Heart right ventricle (tissue), 16 donors: Measurements from ENCODE around the gene IGSF21. TPM values are rescaled to one million over a fixed set of nuclear protein-coding genes. Genes with fewer than 3 reads are reported as not detected.

Experiments
- ATAC-seq, 8 donors: fragments of 200-7000 bp; cut with Tn5 transposase; one replicate each; pipeline ENCODE4 v1.9.1; 2020; ENCODE audit warnings: mild to moderate bottlenecking in 8 of 8, moderate library complexity in 8 of 8, moderate number of reproducible peaks in 1 of 8
- DNase-seq, 2 donors: peaks; one replicate each; pipeline ENCODE4 v3.0.0-alpha.2; 2020
- H3K27ac ChIP-seq, 10 donors: fragments of 200-600 bp; sonication (generic) in 2 of 10; one replicate each; pipeline versions ENCODE4 v1.5.0 to v1.8.0; 2020 to 2022; ENCODE audit warnings: mild to moderate bottlenecking in 3 of 10
- H3K27me3 ChIP-seq, 7 donors: fragments of 200-600 bp; one replicate each; pipeline ENCODE4 v1.8.0; 2021 to 2022; ENCODE audit warnings: mild to moderate bottlenecking in 2 of 7
- H3K36me3 ChIP-seq, 9 donors: fragments of 200-600 bp; sonication (generic) in 1 of 9; one replicate each; pipeline versions ENCODE4 v1.5.0 to v1.8.0; 2020 to 2022; ENCODE audit warnings: mild to moderate bottlenecking in 2 of 9
- H3K4me1 ChIP-seq, 9 donors: fragments of 200-600 bp; sonication (generic) in 1 of 9; one replicate each; pipeline versions ENCODE4 v1.5.0 to v1.8.0; 2020 to 2022; ENCODE audit warnings: mild to moderate bottlenecking in 4 of 9
- H3K4me3 ChIP-seq, 10 donors: fragments of 200-600 bp; sonication (generic) in 2 of 10; one replicate each; pipeline versions ENCODE4 v1.5.0 to v1.8.0; 2020 to 2022; ENCODE audit warnings: mild to moderate bottlenecking in 7 of 10, moderate library complexity in 2 of 10
- H3K9me3 ChIP-seq, 11 donors: fragments of 200-600 bp in 10 of 11; sonication (generic) in 2 of 11; one replicate each; pipeline versions ENCODE4 v1.5.0 to v1.8.0; 2013 to 2022; ENCODE audit warnings: mild to moderate bottlenecking in 2 of 11, control low read depth in 1 of 11, moderate library complexity in 1 of 11
- CTCF ChIP-seq, 9 donors: fragments of 200-600 bp; sonication (generic) in 2 of 9; IDR thresholded peaks; one replicate each; pipeline versions ENCODE4 v1.5.0 to v1.8.0; 2021 to 2022; ENCODE audit warnings: antibody characterized with exemption in 9 of 9, mild to moderate bottlenecking in 5 of 9, moderate library complexity in 1 of 9
- WGBS, 2 donors: extraction: QIAGEN DNeasy Blood & Tissue Kit; methylation state at CpG; one replicate each; pipeline ENCODE4 v1.1.7; 2013; ENCODE audit warnings: inconsistent platforms in 1 of 2; 5-methylcytosine and 5-hydroxymethylcytosine counted together
- intact Hi-C, 10 donors: fragments of 100-400 bp; cut with DNase I; formaldehyde crosslinking; loops; one replicate each; pipeline versions ENCODE4 v1.11.1 to v1.14.2; 2022
- polyA plus RNA-seq, 2 donors: library from polyadenylated mRNA; stranded (reverse); fragments of 200-250 nt; gene quantifications; one replicate each; pipeline ENCODE4 v1.2.3, GENCODE V29; 2013
- total RNA-seq, 10 donors: library from RNA; stranded (reverse); fragmentation: NEBNext Ultra II Directional in 3 of 10; extraction: Animal tissue kit (Norgen Biotek cat#: 25700) in 3 of 10; gene quantifications; one replicate each; pipeline versions ENCODE4 v1.2.1 to v1.2.4, GENCODE V29; 2021 to 2023
- donor health status: Arrhythmogenic right ventricular cardiomyopathy.
- donor health status: ischemic (EF 13 %, LVEDD 7.1; RV severe dilation, severe dysfunction).
- donor health status: healthy with polysubstance abuse.
- donor health status: DM: no; HTN: yes; CAD: no.
- donor health status: DM: no; HTN: no; CAD: no.
- donor health status: ischemic (EF 25% LVEDD 6.9; RV normal size, moderate dysfunction).
- donor health status: ischemic (EF 25% LVEDD 5.7; RV mildly dilated, moderate dysfunction).
- donor health status: healthy.
- donor health status: DM: yes; HTN: yes; CAD: no.
- donor health status: Ischemic cardiomyopathy.
- donor health status: ischemic (EF 35%, LVEDD 5.7; RV mildly dilated, moderate dysfunction).
- donor health status: nonischemic (EF 11% LVEDD 7.7; RV severe dilation, severe dysfunction).
- donor health status: DM: yes; HTN: yes; CAD: no.
- donor health status: PGD.
- donor health status: ischemic (EF 29% LVEDD 5.4; RV normal size, mild dysfunction).
- donor health status: nonischemic (EF 23%, LVEDD 6.1; RV moderate dilation, normal function).

Gene IGSF21
- total and polyA plus RNA-seq, 12 donors = 0.13 to 1.6 (median 0.51) TPM; not detected in 1

- WGBS, 2 donors = 80 to 82% methylated on average over 10 of the region's 10 CpGs
- Histone ChIP-seq H3K27ac (no peak overlapping the region), H3K4me3 (no peak overlapping the region), H3K9me3 (no peaks in the 10 kb centered on the region), H3K36me3 (no peaks in the 10 kb centered on the region), H3K27me3 (peaks cover 0 to 38% (median 27%) of the 10 kb centered on the region in 7 donors), H3K4me1 (no peaks in the 10 kb centered on the region)
- TF ChIP-seq CTCF (IDR thresholded peaks at IDR 0.05) = no peak
- intact Hi-C loops = no loop called here
- ATAC-seq (no peak), DNase-seq (no peak)
These were observed 205.4 kb downstream of the IGSF21 start for GRCh38 chr1:18312961-18313360.

GRCh38 chr1:18313523-18313922 lies 205.9 kb downstream of the IGSF21 start:
- TF ChIP-seq CTCF (IDR thresholded peaks at IDR 0.05) = no peak

GRCh38 chr1:18314399-18314798 lies 206.8 kb downstream of the IGSF21 start:
- DNase-seq = no peak
- 65 to 75% methylated on average over 9 of the region's 9 CpGs for WGBS, 2 donors
- intact Hi-C loops = no loop called here

More at GRCh38 chr1:18313523-18313922, 205.9 kb downstream of the IGSF21 start:
- Histone ChIP-seq H3K36me3 (no peaks in the 10 kb centered on the region), H3K4me3 (no peak overlapping the region), H3K4me1 (no peaks in the 10 kb centered on the region), H3K27ac (no peak overlapping the region), H3K9me3 (no peaks in the 10 kb centered on the region), H3K27me3 (peaks cover 0 to 33% (median 24%) of the 10 kb centered on the region in 7 donors)
- ATAC-seq = no peak
- no peak for DNase-seq
- intact Hi-C loops = no loop called here
- WGBS, 2 donors = 90 to 93% methylated on average over 2 of the region's 2 CpGs

DNA sequence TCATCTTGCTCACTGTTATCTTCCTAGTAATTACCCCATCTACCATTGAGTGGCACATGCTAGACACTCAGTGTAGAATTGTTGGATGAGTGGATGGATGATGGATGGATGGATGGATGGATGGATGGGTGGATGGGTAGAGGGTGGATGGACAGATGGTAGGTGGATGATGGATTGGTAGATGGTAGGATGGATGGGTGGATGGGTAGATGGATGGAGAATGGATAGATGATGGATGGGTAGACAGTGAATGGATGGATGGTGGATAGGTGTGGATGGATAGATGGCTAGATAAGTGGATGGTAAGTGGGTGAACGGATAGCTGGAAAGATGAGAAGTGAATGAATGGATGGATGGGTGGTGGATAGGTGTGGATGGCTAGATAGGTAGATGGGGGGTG lies 207.9 kb downstream of the IGSF21 start:
- ATAC-seq (no peak), DNase-seq (no peak)
- H3K4me3 ChIP-seq = no peak overlapping the region
- intact Hi-C loops = no loop called here
- no peaks in the 10 kb centered on the region for H3K4me1 ChIP-seq
- peaks cover 0 to 37% (median 20%) of the 10 kb centered on the region in 7 donors for H3K27me3 ChIP-seq
- no peak for TF ChIP-seq CTCF (IDR thresholded peaks at IDR 0.05)
- H3K9me3 ChIP-seq = peaks cover 0 to 7% (median 0%) of the 10 kb centered on the region in 11 donors
- no peak overlapping the region for H3K27ac ChIP-seq
- H3K36me3 ChIP-seq = no peaks in the 10 kb centered on the region
- WGBS, 2 donors = 80 to 82% methylated on average over 1 of the region's 1 CpG

More at GRCh38 chr1:18314399-18314798, 206.8 kb downstream of the IGSF21 start:
- no peak for TF ChIP-seq CTCF (IDR thresholded peaks at IDR 0.05)
- Histone ChIP-seq H3K27ac (no peak overlapping the region), H3K27me3 (peaks cover 0 to 35% (median 24%) of the 10 kb centered on the region in 7 donors), H3K9me3 (peaks cover 0 to 7% (median 0%) of the 10 kb centered on the region in 11 donors), H3K36me3 (no peaks in the 10 kb centered on the region), H3K4me1 (no peaks in the 10 kb centered on the region), H3K4me3 (no peak overlapping the region)
- ATAC-seq = no peak
